ENCODE results near the gene PPP1R1B.

GRCh38 chr17:39679521-39680192 lies 52.9 kb downstream of the PPP1R1B start:
- no peak for TF ChIP-seq CTCF (optimal IDR thresholded peaks at IDR 0.05 in 1 of 3, IDR thresholded peaks at IDR 0.05 in 1 of 3, conservative IDR thresholded peaks at IDR 0.05 in 1 of 3; ENCODE audit: extremely low read depth in 1 of 3, insufficient read depth in 2 of 3, low read length in 3 of 3)
- no peak for TF ChIP-seq EZH2 (IDR thresholded peaks at IDR 0.05; ENCODE audit: low read length)
